Activated naive CD4-positive, alpha-beta T cell treated with anti-CD3 and anti-CD28 coated beads, Interleukin-2, amount 50 U/mL, for 24 hours (primary cell): ENCODE data around the gene HCRTR1.
A peak's percentile ranks its signal among the peaks of the same experiment; 100 is the strongest.

ENCODE experiments used
- H3K27ac Mint-ChIP-seq: one replicate; pipeline ENCODE4 v1.8.0; 2021; ENCODE audit warnings: mild to moderate bottlenecking, mixed read lengths
- H3K27me3 Mint-ChIP-seq: one replicate; pipeline ENCODE4 v1.8.0; 2021; ENCODE audit warnings: mixed read lengths
- H3K36me3 Mint-ChIP-seq: one replicate; pipeline ENCODE4 v1.8.0; 2021; ENCODE audit warnings: mixed read lengths
- H3K4me1 Mint-ChIP-seq: one replicate; pipeline ENCODE4 v1.8.0; 2021; ENCODE audit warnings: mixed read lengths
- H3K4me3 Mint-ChIP-seq: one replicate; pipeline ENCODE4 v1.8.0; 2021; ENCODE audit warnings: mild to moderate bottlenecking, mixed read lengths
- H3K9me3 Mint-ChIP-seq: one replicate; pipeline ENCODE4 v1.8.0; 2021; ENCODE audit warnings: mixed read lengths

HCRTR1 gene

DNA sequence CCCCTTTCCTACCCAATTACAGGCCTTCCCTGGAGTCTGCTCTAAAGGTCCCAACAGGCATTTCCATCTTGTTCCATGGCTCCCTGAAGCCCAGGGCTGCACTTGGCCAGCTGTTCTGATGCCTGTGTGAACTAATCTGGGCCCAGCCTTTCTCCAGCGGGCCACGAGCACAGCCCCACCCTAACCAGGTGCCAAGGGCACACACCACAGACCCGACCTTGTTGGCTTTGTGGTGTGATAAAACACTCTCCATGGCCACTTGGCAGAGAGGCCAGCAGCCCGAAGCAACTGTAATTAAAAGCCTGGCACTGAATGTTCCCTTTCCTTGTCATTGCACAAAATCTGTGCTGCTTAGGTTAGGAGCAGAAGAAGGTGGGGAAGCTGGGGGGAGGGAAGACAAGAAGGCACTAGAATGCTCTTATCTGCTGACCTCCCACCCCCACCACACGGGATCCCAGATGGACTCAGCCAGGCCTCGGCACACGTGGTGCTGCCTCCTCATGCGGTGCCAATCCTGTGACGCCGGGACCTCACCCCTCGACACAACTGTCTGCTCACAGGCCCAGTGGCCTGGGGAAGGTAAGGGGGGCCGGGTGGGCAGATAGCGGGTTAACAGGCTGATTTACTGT, 9.9 kb downstream of the HCRTR1 start:
- Mint-ChIP-seq H3K27me3 (no peaks in the 10 kb centered on the region), H3K36me3 (peaks cover 9% of the 10 kb centered on the region), H3K27ac (no peak overlapping the region), H3K9me3 (no peaks in the 10 kb centered on the region), H3K4me3 (no peak overlapping the region), H3K4me1 (no peaks in the 10 kb centered on the region)

- Mint-ChIP-seq H3K27me3 (no peaks in the 10 kb centered on the region), H3K4me3 (no peak overlapping the region), H3K36me3 (peaks cover 9% of the 10 kb centered on the region), H3K4me1 (no peaks in the 10 kb centered on the region), H3K27ac (no peak overlapping the region), H3K9me3 (no peaks in the 10 kb centered on the region)
Observed at GRCh38 chr1:31627930-31628559, 10.6 kb downstream of the HCRTR1 start.

GRCh38 chr1:31628931-31629556, 11.6 kb downstream of the HCRTR1 start:
- no peak overlapping the region for H3K4me3 Mint-ChIP-seq
- H3K36me3 Mint-ChIP-seq: peaks cover 6% of the 10 kb centered on the region
- no peaks in the 10 kb centered on the region for H3K9me3 Mint-ChIP-seq
- H3K27me3 Mint-ChIP-seq: no peaks in the 10 kb centered on the region
- H3K4me1 Mint-ChIP-seq: no peaks in the 10 kb centered on the region
- no peak overlapping the region for H3K27ac Mint-ChIP-seq

- Mint-ChIP-seq H3K27ac (no peak overlapping the region), H3K36me3 (peaks cover 3% of the 10 kb centered on the region), H3K4me1 (peaks cover 4% of the 10 kb centered on the region), H3K4me3 (no peak overlapping the region), H3K9me3 (no peaks in the 10 kb centered on the region), H3K27me3 (no peaks in the 10 kb centered on the region)
Observed at GRCh38 chr1:31632649-31633048, 15.2 kb downstream of the HCRTR1 start.

DNA sequence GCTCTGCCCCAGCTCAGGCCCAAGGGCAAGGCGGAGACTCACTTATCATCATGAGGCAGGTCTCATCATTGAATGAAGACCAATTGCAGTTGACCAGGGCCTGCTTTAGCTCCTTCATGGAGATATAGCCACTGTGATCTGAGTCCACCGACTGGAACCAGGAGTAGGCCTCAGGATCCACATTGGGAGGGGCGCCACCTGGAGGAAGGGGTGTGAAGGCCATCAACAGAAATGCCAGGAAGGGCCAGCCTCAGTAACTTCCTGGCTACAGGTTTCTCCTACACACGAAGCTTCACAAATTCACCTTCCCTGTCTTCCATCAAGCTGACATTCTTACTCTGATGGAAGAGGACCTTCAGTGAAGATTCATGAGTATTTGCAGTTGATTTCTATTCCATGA, 15.6 kb downstream of the HCRTR1 start:
- peaks cover 3% of the 10 kb centered on the region for H3K36me3 Mint-ChIP-seq

DNA sequence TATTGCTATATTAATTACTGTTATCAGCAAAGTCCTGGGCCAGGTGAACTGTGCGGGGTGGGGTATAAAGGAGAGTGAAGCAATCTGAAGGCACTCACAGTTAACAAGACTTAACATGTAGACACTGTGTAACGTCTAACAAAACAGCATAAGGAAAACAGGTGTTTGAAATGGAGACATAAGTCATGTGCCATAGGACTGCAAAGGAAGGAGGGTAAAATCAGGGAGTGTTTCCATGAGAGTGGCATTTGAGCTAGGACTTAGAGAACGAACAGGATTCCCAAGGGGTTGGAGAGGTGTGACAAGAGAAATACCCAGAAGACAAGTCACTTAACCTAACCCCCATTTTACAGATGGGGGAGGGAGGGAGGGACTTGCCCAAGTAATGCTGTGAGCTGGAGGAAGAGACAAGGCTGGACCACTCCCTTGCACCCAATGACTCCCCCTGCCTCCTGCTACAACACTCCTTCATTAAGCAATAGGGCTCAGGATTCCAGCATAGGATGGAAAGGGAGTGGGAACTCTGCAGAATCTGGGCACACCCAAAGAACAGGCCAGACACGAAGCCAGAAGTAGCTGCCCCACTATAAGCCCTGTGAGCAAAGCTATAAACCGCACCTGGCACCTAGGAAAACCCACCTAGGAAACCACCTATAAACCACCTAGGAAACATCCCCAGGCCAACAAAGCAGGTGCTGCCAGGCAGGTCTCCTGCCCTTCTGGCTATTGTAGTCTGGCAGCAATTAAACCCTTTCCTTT, 20.6 kb downstream of the HCRTR1 start:
- peaks cover 8% of the 10 kb centered on the region for H3K4me1 Mint-ChIP-seq
- H3K27me3 Mint-ChIP-seq: no peaks in the 10 kb centered on the region
- H3K36me3 Mint-ChIP-seq: no peaks in the 10 kb centered on the region
- H3K27ac Mint-ChIP-seq: no peak overlapping the region
- no peaks in the 10 kb centered on the region for H3K9me3 Mint-ChIP-seq
- H3K4me3 Mint-ChIP-seq: peak overlapping the region; percentile 0

More for the DNA sequence above, 15.6 kb downstream of the HCRTR1 start:
- H3K4me1 Mint-ChIP-seq: peaks cover 4% of the 10 kb centered on the region
- no peaks in the 10 kb centered on the region for H3K9me3 Mint-ChIP-seq
- no peak overlapping the region for H3K4me3 Mint-ChIP-seq
- no peaks in the 10 kb centered on the region for H3K27me3 Mint-ChIP-seq
- no peak overlapping the region for H3K27ac Mint-ChIP-seq

DNA sequence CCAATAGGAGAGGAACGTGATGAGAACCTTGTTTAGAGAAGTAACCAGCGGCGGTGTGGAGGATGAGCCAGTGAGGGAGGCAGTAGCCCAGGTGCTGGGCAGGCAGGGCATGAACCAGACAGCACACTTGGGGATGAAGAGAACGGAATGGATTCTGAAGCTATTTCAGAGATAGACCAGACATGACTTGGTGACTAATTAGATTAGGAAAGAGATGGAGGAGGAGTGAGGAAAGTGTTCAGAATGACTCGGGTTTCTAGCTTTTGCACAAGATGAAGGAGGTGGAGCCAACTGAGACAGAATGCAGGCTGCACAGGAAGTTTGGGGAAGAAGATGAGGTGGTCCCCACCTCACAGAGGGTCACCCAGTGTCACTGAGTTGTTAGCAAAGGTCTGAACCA, 22.1 kb downstream of the HCRTR1 start:
- peaks cover 19% of the 10 kb centered on the region for H3K4me1 Mint-ChIP-seq
- no peaks in the 10 kb centered on the region for H3K9me3 Mint-ChIP-seq
- no peak overlapping the region for H3K4me3 Mint-ChIP-seq
- H3K27ac Mint-ChIP-seq: no peak overlapping the region
- H3K27me3 Mint-ChIP-seq: no peaks in the 10 kb centered on the region
- no peaks in the 10 kb centered on the region for H3K36me3 Mint-ChIP-seq

- peaks cover 21% of the 10 kb centered on the region for H3K4me1 Mint-ChIP-seq
- H3K27ac Mint-ChIP-seq: no peak overlapping the region
- H3K36me3 Mint-ChIP-seq: no peaks in the 10 kb centered on the region
- H3K9me3 Mint-ChIP-seq: no peaks in the 10 kb centered on the region
- no peaks in the 10 kb centered on the region for H3K27me3 Mint-ChIP-seq
- H3K4me3 Mint-ChIP-seq: no peak overlapping the region
Observed at GRCh38 chr1:31640179-31640578, 22.7 kb downstream of the HCRTR1 start.

DNA sequence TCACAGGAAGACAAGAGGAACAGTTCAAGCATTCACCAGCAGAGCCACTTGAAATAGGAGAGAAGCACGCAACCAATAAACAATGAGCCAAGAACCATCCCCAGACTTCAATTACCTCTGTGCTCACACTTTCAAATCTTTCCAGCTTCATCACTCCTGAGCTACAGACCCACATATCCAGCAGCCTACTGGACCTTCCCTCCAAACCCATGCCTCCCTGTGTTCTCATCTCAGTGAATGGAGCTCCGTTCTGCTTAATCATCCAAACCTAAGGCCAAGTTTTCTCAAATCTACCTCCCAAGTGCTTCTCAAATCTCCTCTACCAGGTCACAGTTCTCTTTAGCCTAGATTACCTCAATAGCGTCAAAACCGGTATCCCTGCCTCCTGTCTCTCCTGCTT, 23.5 kb downstream of the HCRTR1 start:
- Mint-ChIP-seq H3K4me3 (no peak overlapping the region), H3K4me1 (peaks cover 29% of the 10 kb centered on the region), H3K27me3 (no peaks in the 10 kb centered on the region), H3K36me3 (no peaks in the 10 kb centered on the region), H3K9me3 (no peaks in the 10 kb centered on the region), H3K27ac (no peak overlapping the region)

- Mint-ChIP-seq H3K4me3 (no peak overlapping the region), H3K36me3 (peaks cover 3% of the 10 kb centered on the region), H3K27ac (no peak overlapping the region), H3K9me3 (no peaks in the 10 kb centered on the region), H3K4me1 (peaks cover 39% of the 10 kb centered on the region), H3K27me3 (no peaks in the 10 kb centered on the region)
Observed at GRCh38 chr1:31642366-31642765, 24.9 kb downstream of the HCRTR1 start.

- H3K4me3 Mint-ChIP-seq: peak overlapping the region; percentile 55
- no peaks in the 10 kb centered on the region for H3K9me3 Mint-ChIP-seq
- H3K27me3 Mint-ChIP-seq: no peaks in the 10 kb centered on the region
- H3K4me1 Mint-ChIP-seq: peaks cover 39% of the 10 kb centered on the region
- H3K36me3 Mint-ChIP-seq: peaks cover 3% of the 10 kb centered on the region
- H3K27ac Mint-ChIP-seq: peak overlapping the region; percentile 12
Observed at GRCh38 chr1:31642897-31643296, 25.4 kb downstream of the HCRTR1 start.

DNA sequence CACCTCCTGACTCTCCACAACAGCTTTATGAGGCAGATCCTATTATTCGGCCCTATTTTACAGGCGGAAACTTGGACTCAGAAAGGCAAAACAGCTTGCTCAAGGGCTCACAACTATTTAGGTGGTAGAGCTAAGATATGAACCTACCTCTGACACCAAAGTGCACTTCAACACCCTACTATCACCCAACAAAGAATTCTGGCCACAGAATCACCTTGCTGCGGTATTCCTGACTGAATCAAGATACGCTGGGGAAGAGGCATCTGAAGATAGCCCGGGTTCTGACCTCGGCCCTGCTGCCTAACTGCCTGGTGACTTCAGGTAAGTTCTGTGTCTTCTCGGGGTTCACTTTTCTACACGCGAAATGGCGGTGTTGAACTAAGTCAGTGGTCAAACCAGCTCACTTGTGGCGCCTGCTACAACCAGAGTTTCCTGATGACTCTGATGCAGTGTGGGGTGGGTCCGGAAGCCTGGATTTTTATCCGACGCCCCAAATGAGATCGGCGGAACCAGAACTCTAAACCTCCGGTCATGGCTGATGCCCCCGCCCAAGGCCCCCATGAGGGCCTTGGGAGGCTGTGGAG, 26.6 kb downstream of the HCRTR1 start:
- Mint-ChIP-seq H3K27me3 (no peaks in the 10 kb centered on the region), H3K27ac (peak overlapping the region; percentile 100), H3K36me3 (peaks cover 3% of the 10 kb centered on the region), H3K4me3 (peak overlapping the region; percentile 100), H3K9me3 (no peaks in the 10 kb centered on the region), H3K4me1 (peaks cover 39% of the 10 kb centered on the region)

- peaks cover 39% of the 10 kb centered on the region for H3K4me1 Mint-ChIP-seq
- peaks cover 3% of the 10 kb centered on the region for H3K36me3 Mint-ChIP-seq
- peak within 1 kb of the TSS; percentile 100 for H3K27ac Mint-ChIP-seq
- peak within 1 kb of the TSS; percentile 100 for H3K4me3 Mint-ChIP-seq
- H3K27me3 Mint-ChIP-seq: no peaks in the 10 kb centered on the region
- H3K9me3 Mint-ChIP-seq: no peaks in the 10 kb centered on the region
Observed at GRCh38 chr1:31644560-31645273, 27.2 kb downstream of the HCRTR1 start, which contains the start of gene PEF1. TSS of gene PEF1 (minus strand) at chr1:31644876. CDS start at chr1:31644864, 12 bp downstream.

DNA sequence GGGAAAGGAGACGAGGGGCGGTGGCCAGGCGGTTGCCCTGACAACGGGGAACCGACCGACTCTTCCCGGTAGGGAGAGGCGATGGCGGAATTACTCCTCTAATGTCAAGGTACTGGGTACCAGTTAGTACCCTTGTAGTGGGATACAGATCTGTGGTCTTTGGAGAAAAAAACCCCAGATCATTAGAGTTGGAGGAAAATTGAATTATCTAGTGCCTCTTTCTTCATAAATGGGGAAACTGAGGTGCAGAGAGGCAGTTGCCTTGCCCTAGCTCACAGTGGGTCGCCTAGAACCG, 27.7 kb downstream of the HCRTR1 start:
- H3K9me3 Mint-ChIP-seq: no peaks in the 10 kb centered on the region
- H3K36me3 Mint-ChIP-seq: peaks cover 3% of the 10 kb centered on the region
- peaks cover 39% of the 10 kb centered on the region for H3K4me1 Mint-ChIP-seq
- H3K27me3 Mint-ChIP-seq: no peaks in the 10 kb centered on the region
- peak overlapping the region; percentile 100 for H3K27ac Mint-ChIP-seq
- peak overlapping the region; percentile 100 for H3K4me3 Mint-ChIP-seq
